Ishikawa (cell line): Measurements from ENCODE around the gene PDZRN3.

Experiments used
- EP300 ChIP-seq: IDR thresholded peaks from 2 replicates; pipeline ENCODE4 v1.6.1; 2012; ENCODE audit warnings: borderline replicate concordance
- TAF1 ChIP-seq: IDR thresholded peaks from 2 replicates; pipeline ENCODE4 v1.6.1; 2012; ENCODE audit warnings: low read depth, mild to moderate bottlenecking

- no peak for TF ChIP-seq EP300
- no peak for TF ChIP-seq TAF1
These were observed 38.1 kb downstream of the PDZRN3 start for GRCh38 chr3:73586628-73587027.
